ENCODE measurements around the gene PDGFA.
"Not testable (repeated sequence)": the region's sequence is repeated elsewhere in the genome, so short reads cannot be mapped to it uniquely, and the experiment has no call there.

PDGFA gene

DNA sequence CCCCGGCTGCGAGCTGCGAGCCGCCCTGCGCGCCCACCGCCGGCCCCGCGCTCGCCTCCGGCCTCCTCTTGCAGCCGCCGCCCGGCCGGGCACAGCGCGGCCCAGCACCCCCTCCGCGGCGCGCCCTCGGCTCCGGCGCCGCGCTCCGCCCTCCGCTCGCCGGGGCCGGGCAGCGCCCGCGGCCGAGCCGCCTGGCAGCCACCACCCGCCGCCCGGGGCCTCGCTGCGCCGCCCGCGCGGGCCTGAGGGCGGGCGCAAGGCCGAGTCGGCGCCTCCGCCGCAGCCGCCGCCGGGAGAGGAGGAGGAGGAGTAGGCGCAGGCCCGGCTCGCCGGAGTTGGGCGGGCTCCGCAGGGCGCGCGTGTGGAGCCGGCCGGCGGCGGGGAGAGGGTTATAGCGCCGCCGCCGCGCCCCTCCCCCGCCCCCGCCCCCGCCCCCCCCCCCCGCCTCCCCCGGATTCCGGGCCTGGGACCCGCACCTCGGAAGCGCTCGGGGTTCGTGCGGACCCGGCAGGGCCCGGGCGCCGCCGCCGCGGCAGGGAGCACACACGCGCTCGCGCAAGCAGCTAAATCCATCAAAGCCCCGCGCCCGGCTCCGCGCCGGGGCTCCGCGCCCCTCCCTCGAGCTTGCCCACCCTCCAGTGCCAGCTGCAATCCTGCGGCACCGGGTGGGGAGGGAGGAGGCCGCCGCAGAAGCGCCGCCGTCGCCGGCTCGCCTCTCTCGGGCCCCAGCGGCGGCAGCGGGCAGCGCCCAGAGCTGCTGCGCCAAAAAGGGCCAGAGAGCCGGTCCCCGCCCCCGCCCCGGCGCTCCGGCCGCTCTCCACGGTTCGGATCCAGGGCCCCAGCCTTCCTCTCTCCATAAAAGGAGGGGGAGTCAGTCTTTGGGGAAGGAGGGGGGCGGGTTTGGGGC, at the start of gene PDGFA:
TSS of gene PDGFA (minus strand) at position 363 of the 907 bp plus-strand sequence. CDS start 845 bp downstream, outside the sequence.
- DNase-seq = peak; percentile 40

DNA sequence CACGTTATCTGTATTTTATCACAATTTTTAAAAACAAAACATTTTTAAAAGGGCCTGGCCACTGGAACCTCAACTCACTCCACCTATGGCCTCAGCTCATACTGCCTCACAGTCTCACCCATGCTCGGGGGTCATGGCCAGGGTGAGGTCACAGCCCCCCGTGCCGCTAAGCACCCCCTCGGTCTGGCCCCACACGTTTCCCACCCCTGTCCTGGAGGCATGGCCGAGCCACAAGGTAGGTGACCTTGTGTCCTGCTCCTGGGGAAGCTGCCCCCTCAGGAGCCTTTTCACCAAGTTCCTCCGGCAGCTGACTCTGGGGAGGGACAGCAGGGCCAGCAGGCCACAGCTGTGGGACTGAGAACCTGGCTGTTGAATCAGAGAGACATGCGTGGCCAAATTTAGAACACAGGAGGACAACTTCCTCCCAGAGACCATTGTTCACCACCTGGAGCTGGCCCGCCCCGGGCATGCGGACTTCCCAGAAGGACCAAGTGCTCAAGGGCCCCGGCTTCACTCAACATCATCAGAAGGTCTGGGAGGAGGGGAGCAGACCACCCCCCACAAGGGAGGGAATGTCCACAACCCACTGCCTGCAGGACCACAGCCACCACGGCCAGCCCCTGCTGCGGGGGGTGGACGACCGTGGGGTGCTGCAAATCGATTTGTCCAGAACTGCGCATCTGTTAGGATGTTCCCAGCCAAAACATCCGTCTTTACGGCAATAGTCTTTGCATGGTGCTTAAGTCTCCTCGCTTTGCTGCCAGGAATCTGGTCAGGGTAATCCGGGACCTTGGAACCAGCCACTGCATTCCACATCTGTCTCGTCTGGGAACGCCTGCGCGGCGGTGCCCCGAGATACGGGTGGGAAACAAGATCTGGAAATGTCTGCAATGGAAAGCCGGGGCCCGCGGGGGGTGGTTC, 48.6 kb upstream of the PDGFA start:
- no peak for DNase-seq

DNA sequence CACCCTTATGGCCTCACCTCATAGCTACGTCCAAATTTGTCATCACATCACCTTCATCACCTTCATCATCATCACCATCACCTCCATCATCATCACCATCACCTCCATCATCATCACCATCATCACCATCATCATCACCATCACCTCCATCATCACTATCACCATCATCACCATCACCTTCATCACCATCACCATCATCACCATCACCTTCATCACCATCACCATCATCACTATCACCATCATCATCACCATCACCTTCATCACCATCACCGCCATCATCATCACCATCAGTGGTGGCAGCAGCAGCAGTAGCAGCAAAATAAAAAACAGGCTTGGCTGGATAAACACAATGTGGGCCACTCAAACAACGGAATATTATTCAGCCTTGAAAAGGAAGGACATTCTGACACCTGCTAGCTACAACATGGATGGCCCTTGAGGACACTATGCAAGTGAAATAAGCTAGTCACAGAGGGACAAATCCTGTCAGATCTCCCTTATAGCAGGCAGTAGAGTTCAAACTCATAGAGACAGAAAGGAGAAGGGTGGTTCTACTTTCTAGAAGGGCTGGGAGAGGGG, 47.7 kb upstream of the PDGFA start:
- no peak for DNase-seq

DNA sequence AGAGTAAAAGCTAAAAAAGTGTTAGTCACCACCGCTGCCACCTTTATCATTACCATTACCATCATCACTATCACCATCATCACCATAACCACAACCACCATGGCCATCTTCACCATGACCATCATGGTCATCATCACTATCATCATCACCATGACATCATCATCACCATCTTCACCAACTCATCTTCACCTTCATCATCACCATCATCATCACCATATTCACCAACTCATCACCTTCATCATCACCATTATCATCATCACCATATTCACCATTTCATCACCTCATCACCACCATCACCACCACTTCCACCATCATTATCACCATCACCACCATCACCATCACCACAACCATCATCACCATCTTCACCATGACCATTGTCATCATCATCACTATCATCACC, 46.5 kb upstream of the PDGFA start:
- no peak for DNase-seq

DNA sequence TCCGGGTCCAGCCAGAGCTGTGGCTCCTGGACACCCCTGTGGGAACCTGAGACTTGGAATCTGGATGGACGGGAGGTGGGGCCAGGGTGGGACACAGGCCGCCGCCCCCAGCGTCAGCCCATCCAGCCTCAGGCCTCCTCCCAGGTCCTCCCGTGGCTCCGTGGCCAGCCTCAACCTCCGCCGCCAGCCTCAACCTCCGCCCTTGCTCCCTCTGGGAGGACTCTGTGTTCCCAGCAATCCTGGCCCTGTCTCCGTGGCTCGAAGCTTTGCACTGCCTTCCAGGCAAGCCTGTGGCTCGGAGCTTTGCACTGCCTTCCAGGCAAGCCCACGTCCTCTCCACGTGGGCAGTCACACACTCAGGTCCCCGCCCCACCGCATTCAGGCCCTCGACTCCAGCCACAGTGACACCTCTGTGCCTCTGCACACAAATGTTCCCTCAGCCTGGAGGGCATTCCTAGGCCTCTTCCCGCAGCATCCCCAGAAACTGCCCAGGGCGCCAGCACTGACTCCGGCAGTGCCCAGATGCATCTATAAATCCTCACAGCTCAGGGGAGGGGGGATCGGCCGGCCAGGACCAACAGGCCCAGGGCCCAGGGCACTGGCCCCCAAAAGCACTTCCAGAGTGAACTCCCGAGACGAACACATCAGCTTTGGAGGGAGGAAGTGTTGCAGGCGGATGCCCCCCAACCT, 44.7 kb upstream of the PDGFA start:
- no peak for DNase-seq

DNA sequence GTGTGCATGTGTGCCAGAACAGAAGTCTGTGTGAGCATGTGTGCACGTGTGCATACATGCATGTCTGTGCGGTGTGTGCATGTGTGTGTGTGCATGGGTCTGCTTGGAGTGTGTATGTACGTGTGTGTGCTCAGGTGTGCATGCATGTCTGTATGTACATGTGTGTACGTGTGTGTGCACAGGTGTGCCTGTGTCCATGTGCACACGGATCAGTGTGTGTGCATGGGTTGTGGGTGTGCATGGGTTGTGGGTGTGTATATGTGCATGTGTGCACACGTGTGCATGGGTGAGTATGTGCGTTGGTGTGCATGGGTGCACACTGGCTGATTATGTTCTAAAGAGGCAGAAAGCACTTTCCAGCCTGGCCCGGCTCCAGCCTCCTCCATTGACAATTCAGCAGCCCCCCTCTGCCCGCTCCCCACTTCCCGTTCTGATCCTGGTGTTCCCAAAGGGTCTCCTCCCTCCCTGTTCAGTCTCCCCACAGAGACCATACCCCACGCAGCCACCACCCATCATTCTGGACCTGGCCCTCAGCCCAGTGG, 44.1 kb upstream of the PDGFA start:
- no peak for DNase-seq

DNA sequence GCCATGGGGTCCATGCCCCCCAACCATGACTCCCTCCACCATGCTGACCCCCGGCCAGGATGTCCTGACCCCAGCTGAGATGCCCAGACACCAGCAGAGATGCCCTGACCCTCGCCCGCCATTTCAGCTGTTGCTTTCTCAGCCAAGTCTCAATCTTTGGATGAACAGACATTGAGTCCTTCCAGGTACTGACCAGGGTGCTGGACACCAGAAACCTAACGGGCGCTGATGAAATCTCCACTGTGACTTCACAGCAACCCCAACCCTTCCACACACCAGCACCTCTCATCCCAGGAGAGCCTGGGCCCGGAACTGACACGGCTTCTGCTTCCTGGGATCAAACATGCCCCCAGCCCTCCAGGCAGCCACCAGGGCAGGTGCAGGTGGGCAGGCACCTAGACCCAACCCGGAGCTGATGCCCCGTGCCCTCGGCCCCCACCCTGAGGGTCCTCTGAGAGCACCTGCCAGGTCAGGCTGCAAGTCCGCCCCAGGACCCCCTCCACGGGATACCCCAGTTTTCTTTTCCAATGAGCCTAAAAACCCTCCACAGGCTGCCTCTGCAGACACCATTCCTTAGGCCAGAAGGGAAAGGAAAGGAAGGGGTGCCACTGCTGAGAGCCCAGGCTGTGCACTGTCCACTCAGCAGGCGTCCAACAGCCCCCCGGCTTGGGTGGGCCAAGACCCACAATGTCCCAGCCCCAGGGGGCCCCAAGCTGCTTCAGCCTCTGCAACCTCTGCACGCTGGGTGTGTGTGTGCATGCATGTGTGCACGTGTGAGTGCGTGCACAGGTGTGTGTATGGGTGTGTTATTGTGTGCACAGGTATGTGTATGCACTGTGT, 43.4 kb upstream of the PDGFA start:
- DNase-seq = no peak

DNA sequence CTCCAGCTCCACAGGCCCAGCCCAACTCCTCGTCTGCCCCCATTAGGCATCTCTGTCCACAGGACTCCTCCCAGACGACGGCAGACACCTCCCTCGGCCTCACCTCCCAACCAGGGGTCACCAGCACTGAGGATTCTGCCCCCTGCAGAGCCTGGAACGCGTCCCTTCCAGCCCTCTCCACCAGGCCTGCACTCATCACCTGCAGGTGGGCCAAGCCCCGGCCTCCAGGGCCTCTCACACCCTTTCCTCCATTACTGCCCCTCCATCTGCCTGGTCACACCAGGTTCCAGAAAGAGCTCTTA, 42.7 kb upstream of the PDGFA start:
- no peak for DNase-seq

DNA sequence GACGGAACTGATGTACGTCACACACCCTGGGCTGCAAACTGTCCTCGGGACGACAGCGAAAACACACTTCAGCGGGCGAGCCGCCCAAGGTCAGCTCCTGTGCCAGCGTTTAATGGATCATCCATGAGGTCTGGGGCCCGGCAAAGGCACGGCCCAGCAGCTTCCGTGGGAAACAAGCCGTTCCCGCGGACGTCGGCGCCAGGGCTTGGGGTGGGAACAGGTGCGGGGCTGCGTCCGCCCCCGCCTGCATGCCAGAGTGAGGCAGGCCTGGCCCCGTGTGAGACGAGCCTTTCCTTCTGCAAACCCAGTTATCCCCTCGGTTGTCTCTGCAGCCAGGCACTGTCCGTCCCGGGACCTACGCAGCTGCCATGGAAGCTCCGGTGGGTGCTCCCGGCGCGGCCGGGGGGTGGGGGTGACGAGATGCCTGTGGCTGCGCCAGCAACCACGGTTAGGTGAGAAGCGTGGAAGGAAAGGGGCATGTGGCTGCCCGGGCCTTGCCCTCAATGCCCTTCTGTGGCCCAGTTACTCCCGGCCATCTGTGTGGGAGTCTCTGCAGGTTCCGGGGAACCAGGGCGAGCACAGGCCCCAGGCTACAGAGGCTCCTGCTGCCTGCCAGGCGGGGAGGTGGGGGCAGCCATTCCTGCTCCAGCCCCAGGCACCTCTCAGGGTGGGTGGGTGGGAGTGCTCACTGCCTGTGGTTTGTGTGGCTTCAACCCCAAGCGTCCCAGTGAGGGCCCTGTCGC, 42.2 kb upstream of the PDGFA start:
- no peak for DNase-seq

DNA sequence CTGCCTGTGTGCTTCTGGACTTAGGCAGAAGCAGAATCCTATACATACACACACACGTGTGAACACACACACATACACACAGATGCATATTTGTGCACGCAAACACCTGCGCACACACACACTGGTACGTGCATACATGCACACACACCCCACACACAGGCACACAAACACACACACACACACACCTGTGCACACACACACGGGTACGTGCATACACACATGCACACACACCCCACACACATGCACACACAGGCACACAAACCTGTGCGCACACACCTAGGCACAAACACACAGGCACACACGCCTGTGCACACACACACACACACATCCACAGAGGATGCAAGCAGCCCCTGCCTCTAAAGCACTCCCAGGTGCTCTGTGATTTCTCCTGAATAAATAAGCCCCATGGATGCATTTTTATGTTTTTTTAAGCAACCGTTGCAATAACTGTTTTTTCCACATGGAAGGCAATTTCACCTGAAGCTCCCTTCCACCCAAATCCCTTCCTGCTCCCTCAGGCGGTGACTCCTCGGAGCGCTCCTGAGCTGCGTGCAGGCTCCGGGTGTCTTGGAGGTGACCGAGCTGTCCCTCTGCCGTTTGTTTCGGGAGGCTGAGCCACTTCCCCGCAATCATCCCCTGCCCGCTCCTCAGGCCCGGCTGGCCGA, 41.5 kb upstream of the PDGFA start:
- DNase-seq = no peak

DNA sequence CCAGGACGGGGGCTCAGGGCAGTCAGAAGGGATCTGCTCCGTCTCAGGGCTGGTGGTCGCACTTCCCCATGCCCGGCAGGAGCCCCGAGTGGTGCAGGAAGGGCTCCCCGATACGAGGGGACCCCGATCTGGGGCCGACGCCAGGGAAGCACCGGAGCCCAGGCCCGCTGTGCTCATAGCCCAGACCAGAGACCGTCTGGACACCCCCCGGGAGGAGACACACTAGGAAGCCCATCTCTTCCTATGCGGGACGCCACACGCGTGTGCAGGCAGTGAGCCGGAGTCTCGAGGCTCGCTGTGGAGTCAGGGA, 39.7 kb upstream of the PDGFA start:
- no peak for DNase-seq

DNA sequence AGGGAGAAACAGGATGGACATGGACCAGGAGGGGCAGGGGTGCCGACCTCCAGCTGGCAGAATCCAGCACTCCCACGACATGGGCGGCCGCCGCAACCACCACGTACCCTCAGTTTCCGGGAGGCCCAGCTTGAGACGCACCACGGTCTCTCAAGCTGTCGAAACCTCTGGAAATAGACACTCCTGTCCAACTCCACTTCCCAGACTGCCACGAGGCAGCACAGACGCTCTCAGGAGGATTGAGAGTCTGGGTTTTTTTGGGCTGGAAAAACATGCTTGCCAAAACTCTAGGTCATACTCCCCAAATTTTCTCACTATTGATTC, 37.9 kb upstream of the PDGFA start:
- no peak for DNase-seq

DNA sequence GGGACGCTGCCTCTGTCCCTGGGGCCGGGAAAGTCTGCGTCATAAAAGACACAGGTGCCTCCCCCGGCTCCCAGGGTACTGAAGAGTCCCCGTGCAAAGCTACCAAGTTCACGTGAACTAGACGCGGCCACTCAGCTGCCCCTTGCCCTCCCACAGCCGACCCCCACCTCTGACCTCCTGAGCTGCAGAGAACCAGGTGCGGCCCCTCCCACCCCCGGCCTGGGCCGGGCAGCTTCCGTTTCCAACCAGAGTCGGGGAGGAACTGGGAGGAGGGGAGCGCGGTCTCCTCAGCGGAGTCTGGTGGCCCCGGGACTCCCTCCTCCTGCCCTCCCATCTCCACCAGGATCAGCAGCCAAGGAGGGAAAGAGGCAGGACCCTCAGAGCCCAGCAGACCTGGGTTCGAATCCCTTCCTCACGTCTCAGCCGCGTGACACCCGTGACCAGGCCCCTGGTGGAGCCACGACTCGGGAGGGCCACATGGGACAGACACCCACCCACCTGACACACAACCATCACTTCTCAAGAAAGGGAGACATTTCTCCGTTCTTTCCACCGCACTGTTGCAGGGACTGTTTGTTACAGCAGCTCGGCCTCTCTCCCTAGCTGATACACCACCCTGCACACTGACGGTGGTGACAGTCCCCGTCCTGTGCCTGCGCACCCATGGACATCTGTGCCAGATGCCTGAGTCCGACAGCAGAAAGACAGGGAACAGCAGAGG, 37.4 kb upstream of the PDGFA start:
- DNase-seq = no peak

DNA sequence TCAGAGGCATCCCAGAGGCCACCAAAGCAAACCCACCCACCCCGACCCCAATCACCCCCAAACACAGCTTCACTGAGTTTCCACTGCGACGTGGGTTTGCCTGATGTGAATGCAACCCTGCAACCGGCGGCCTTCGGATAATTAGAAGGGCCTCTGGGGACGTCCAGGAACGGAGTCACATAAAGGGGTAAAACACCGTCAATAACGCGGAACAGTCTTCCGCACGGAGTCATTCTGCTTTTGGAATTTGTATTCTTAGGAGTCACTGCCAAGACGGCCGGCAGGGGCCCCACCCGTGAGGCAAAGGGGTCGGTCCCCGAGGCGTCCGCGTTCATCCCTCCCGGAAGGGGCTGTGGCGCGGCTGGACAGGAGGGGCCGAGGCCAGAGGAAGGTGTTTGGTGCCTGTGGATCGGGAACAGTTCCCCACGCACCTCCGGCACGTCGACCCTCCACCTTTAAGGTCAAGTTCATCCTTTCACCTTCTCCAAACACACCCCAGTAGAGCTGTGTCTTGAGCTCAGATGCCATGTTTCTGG, 36.7 kb upstream of the PDGFA start:
- peak; percentile 3 for DNase-seq

DNA sequence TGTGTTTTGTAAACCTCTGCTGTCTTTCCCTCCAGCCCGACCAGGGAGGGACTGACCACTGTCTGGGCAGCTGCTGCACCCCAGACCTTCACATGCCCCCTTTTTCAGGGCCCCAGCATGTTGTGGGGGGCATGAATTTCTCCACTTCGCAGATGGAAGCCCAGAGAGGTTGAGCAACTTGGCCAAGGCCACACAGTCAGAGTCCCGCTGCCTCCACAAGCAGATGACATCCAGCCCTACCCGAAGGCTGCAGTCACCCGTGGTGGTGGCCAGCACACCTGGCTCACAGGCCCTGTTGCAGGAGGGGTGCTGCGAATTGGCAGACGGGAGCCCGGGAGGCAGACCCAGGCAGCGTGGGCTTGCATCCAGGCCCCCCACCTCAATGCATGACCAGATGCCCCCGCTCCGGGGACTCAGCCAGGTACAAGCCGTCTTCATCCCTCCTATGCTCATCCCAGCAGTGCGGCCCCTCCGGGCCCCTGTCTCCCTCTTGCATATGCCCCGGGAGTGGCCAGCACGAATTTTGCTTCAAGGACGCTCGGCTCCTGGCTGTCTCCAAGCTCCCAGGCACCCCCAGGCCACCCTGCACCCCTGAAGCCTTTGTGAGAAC, 36.0 kb upstream of the PDGFA start:
- no peak for DNase-seq

DNA sequence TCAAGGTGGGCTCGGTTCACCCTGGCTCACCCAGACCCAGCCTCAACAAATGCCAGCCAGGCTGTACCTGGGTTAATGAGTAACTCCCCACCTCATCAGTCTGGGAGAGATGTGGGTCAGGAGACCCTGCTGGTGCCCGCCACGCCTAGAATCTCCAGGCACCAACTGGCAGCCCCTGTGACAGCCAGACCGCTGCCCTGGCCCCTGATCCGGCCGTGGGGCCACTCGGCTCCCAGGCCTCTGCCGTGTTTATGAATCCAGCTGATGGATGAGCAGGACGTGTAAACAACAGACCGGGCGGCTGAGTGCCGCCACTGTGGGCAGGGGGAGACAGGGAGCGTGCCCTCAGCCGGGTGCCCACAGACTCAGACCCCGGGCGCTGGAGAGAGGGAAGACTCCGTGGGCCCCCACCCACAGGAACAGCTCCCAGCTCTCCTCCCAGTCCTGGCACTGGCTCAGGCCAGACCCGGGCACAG, 34.0 kb upstream of the PDGFA start:
- DNase-seq = no peak

DNA sequence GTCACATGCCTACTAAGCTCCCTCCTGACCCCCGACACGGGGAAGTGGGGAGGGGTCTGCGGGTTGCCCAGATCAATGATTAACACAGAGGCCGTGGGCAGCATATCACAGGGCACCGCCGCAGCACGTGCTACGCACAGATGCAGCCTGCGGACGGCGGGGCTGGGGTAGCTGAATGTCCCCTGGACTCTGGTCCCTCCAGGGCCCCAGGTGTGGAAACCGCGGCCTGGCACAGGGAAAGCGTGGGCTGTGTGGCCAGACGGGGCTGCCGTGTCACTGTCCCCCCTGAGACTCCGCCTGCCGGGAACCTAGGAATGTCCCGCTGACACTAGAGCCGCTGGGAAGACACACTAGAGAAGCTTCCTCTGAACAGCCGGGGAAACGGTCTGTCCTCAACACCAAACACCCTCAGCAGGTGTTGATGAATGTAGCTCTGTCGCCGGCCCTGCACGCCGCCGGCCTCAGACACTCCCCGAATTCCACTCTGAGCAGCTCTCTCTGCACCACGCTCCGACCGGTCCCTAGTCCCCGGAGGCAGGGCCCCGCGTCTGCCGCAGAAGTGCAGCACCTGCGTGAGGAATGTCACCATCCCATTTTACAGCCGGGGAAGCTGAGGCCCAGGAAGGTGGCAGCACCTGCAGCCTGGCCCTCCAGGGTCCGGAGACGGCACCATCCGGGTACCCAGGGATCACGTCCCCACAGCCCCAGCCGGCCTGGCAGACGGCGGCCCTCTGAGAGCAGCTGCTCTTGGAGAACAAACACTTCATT, 33.4 kb upstream of the PDGFA start:
- no peak for DNase-seq

DNA sequence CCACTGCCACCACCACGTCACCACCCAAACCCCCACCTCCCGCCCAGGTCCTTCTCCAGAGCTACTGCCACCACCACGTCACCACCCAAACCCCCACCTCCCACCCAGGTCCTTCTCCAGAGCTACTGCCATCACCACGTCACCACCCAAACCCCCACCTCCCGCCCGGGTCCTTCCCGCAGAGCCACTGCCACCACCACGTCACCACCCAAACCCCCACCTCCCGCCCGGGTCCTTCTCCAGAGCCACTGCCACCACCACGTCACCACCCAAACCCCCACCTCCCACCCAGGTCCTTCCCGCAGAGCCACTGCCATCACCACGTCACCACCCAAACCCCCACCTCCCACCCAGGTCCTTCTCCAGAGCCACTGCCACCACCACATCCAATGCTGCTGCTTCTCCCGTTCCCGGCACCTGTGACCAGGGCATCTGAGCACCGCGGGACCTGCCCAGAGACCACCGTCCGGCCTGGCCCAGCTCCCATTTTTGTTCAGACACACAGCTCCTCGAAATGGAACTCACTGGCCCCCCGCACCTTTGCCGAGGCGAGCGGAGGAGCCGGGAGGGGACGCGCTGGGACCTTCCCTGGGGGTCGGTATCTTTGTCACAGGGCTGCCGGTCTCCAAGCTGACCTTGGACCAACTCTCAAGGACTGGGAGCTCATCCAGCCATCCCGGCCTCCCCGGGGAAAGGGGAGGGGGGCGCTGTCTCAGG, 32.7 kb upstream of the PDGFA start:
- not testable (repeated sequence) for DNase-seq

Data from T1000 (cell line).